NT2/D1 (cell line): ENCODE data around the gene KANK2.
"Not testable (repeated sequence)": the region's sequence is repeated elsewhere in the genome, so short reads cannot be mapped to it uniquely, and the experiment has no call there.

Source experiments
- DNase-seq: peaks from one replicate; pipeline ENCODE4 v3.0.0-alpha.2; 2011; ENCODE audit warnings: low read depth, low spot score
- H3K27me3 ChIP-seq: 2 replicates; pipeline ENCODE4 v1.6.0; 2011; ENCODE audit warnings: mild to moderate bottlenecking; ENCODE audit not compliant: insufficient read length, insufficient read depth
- H3K36me3 ChIP-seq: 2 replicates; pipeline ENCODE4 v1.6.1; 2011; ENCODE audit warnings: mild to moderate bottlenecking, low read length, mixed read lengths; ENCODE audit not compliant: insufficient read depth, insufficient read length
- H3K4me1 ChIP-seq: 2 replicates; pipeline ENCODE4 v1.5.1; 2011; ENCODE audit not compliant: insufficient read depth, insufficient read length
- H3K4me3 ChIP-seq: 2 replicates; pipeline ENCODE4 v1.5.1; 2011; ENCODE audit warnings: low read depth; ENCODE audit not compliant: insufficient read length
- H3K9ac ChIP-seq: 2 replicates; pipeline ENCODE4 v1.6.0; 2011; ENCODE audit warnings: low read depth; ENCODE audit not compliant: insufficient read length
- H3K9me3 ChIP-seq: 2 replicates; pipeline ENCODE4 v1.5.1; 2011; ENCODE audit warnings: mild to moderate bottlenecking, low read length; ENCODE audit not compliant: insufficient read depth
- SUZ12 ChIP-seq: IDR thresholded peaks from 2 replicates; pipeline ENCODE4 v1.6.1; 2011; ENCODE audit not compliant: insufficient read length, insufficient read depth; ENCODE audit errors: extremely low read depth
- YY1 ChIP-seq: IDR thresholded peaks from 2 replicates; pipeline ENCODE4 v1.6.1; 2011; ENCODE audit not compliant: insufficient read length, insufficient read depth
- ZNF274 ChIP-seq: IDR thresholded peaks from 2 replicates; pipeline ENCODE4 v1.6.1; 2011; ENCODE audit warnings: mild to moderate bottlenecking, low read depth, low read length

KANK2 gene

DNA sequence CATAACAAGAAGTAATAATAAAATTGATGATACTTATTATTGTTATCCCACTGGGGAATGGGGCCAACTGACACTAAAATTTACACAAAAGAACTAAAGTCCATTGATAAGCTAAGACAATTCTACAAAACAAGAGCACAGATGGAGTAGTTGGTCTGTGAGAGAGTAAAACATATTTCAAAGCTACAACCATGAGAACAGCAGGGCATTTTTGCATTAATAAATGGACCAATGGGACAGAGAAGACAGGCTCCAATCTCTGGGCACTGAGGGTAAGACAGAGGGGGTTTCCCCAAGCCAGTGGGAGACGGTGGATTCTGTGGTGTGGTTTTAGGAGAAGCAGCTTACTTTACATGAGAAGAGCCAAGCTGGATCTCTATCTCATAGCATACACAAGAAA, 14.4 kb downstream of the KANK2 start:
- no peak overlapping the region for H3K4me3 ChIP-seq
- no peak overlapping the region for H3K9ac ChIP-seq
- H3K27me3 ChIP-seq, result no peaks in the 10 kb centered on the region
- DNase-seq, result no peak
- no peaks in the 10 kb centered on the region for H3K9me3 ChIP-seq
- TF ChIP-seq SUZ12 (no peak), ZNF274 (no peak), YY1 (no peak)
- H3K4me1 ChIP-seq, result peaks cover 3% of the 10 kb centered on the region
- peaks cover 41% of the 10 kb centered on the region for H3K36me3 ChIP-seq

DNA sequence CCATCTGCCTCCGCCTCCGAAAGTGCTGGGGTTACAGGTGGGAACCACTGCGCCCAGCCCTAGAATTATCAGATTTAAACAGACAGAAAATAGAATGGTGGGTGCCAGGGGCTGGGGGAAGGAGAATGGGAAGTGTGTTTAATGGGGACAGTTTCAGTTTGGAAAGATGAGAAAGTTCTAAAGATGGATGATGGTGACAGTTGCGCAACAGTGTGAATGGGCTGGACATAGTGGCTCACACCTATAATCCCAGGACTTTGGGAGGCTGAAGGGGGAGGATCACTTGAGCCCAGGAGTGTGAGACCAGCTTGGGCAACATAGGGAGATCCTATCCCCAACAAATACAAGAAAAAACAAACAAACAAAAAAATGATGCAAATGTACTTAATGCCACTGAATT, 15.9 kb downstream of the KANK2 start:
- Histone ChIP-seq H3K4me1 (peaks cover 3% of the 10 kb centered on the region), H3K36me3 (peaks cover 42% of the 10 kb centered on the region)

DNA sequence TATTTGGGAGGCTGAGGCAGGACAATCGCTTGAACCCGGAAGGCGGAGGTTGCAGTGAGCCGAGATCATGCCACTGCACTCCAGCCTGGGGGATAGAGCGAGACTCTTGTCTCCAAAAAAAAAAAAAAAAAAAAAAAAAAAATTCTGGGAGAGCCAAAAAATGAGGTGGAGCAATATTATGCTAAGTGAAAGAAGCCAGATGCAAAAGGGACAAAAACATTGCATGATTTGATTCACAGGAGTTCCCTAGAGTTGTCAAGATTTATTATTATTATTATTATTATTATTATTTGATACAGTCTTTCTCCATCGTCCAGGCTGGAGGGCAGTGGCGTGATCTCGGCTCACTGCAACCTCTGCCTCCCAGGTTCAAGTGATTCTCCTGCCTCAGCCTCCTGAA, 16.4 kb downstream of the KANK2 start:
- peaks cover 47% of the 10 kb centered on the region for H3K36me3 ChIP-seq
- H3K4me1 ChIP-seq, DNase-seq, H3K4me3 ChIP-seq, H3K9me3 ChIP-seq, H3K9ac ChIP-seq, H3K27me3 ChIP-seq: not testable (repeated sequence)

More for the DNA sequence above, 15.9 kb downstream of the KANK2 start:
- DNase-seq, result no peak
- Histone ChIP-seq H3K9me3 (no peaks in the 10 kb centered on the region), H3K27me3 (no peaks in the 10 kb centered on the region), H3K4me3 (no peak overlapping the region), H3K9ac (no peak overlapping the region)
- TF ChIP-seq ZNF274 (no peak), SUZ12 (no peak), YY1 (no peak)

DNA sequence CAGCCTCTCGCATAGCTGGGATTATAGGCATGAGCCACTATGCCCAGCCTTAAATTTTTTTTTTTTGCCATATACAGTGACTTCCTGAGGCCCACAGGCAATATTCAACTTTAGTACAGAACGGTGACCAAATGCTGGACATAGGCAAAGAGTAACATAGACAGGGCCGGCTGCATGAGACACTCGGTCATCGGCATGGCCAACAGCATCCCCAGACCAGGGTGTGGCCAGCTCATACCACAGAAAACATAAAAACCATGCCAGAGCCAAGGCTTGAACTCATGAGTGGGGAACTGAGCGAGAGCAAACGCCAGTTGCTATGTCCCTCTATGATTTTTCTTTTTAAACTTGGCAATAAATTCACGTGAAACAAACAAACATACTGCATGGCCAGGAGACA, 17.0 kb downstream of the KANK2 start:
- H3K9me3 ChIP-seq, result no peaks in the 10 kb centered on the region
- no peaks in the 10 kb centered on the region for H3K27me3 ChIP-seq
- peaks cover 49% of the 10 kb centered on the region for H3K36me3 ChIP-seq
- H3K9ac ChIP-seq, result no peak overlapping the region
- TF ChIP-seq YY1, result no peak
- H3K4me3 ChIP-seq, result no peak overlapping the region
- peaks cover 3% of the 10 kb centered on the region for H3K4me1 ChIP-seq
- DNase-seq, result no peak

DNA sequence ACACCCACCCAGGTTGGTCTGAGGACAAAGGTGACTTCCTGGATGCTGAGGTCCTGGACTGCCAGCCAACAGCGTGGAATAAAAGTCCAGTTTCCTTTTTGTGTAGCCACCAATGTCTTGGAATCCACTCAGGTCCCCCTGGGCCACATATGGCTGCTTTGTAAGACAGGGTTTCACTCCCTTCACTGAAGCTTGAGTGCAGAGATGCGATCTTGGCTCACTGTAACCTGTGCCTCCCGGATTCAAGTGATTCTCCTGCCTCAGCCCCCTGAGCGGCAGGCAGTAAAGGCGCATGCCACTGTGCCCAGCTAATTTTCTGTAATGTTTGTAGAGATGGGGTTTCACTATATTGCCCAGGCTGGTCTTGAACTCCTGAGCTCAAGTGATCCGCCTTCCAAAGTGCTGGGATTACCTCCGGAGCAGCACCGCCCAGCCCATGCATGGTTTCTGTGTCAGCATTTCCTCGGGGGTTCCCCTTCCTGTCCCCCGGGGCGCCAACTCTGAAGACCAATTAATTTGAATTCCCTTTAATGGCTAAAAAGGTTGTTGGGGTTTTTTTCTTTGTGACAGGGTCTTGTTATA, 17.5 kb downstream of the KANK2 start:
- H3K9ac ChIP-seq, result peak overlapping the region; percentile 29

DNA sequence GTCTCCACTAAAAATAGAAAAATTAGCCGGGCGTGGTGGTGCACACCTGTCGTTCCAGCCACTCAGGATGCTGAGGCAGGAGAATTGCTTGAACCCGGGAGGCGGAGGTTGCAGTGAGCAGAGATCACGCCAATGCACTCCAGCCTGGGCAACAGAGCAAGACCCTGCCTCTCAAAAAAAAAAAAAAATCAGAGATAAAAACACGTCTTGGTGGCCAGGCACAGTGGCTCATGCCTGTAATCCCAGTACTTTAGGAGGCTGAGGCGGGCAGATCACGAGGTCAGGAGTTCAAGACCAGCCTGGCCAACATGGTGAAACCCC, 18.2 kb downstream of the KANK2 start:
- not testable (repeated sequence) for H3K4me3 ChIP-seq, H3K9me3 ChIP-seq, H3K4me1 ChIP-seq, H3K9ac ChIP-seq, H3K27me3 ChIP-seq, DNase-seq
- H3K36me3 ChIP-seq, result peaks cover 46% of the 10 kb centered on the region

More for the DNA sequence above, 17.5 kb downstream of the KANK2 start:
- TF ChIP-seq YY1, result no peak
- no peak for TF ChIP-seq SUZ12
- no peak for TF ChIP-seq ZNF274
- no peak overlapping the region for H3K4me3 ChIP-seq
- DNase-seq, result no peak
- no peaks in the 10 kb centered on the region for H3K9me3 ChIP-seq
- peaks cover 45% of the 10 kb centered on the region for H3K36me3 ChIP-seq
- no peaks in the 10 kb centered on the region for H3K27me3 ChIP-seq
- H3K4me1 ChIP-seq, result peaks cover 3% of the 10 kb centered on the region

DNA sequence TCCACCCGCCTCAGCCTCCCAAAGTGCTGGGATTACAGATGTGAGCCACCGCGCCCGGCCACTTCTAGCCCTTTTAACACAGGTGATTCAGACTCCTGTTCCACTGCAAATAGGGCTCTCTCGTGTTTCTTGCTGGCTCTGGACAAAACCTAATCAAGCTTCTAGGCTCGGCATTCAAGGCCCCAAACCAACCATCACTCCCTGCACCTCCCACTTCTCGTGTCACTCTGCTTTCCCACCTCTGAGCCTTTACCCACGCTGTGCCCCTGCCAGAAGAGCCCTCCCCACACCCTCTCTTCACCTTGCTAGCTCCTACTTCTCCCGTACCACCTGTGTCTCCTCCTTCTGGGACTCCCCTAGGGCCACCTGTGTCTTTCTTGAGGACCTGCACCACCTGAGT, 19.8 kb downstream of the KANK2 start:
- DNase-seq, result no peak
- H3K9ac ChIP-seq, result no peak overlapping the region
- no peaks in the 10 kb centered on the region for H3K9me3 ChIP-seq
- peaks cover 57% of the 10 kb centered on the region for H3K36me3 ChIP-seq
- no peak for TF ChIP-seq YY1
- TF ChIP-seq ZNF274, result no peak
- no peak for TF ChIP-seq SUZ12
- H3K4me1 ChIP-seq, result peaks cover 3% of the 10 kb centered on the region
- no peaks in the 10 kb centered on the region for H3K27me3 ChIP-seq
- H3K4me3 ChIP-seq, result no peak overlapping the region

DNA sequence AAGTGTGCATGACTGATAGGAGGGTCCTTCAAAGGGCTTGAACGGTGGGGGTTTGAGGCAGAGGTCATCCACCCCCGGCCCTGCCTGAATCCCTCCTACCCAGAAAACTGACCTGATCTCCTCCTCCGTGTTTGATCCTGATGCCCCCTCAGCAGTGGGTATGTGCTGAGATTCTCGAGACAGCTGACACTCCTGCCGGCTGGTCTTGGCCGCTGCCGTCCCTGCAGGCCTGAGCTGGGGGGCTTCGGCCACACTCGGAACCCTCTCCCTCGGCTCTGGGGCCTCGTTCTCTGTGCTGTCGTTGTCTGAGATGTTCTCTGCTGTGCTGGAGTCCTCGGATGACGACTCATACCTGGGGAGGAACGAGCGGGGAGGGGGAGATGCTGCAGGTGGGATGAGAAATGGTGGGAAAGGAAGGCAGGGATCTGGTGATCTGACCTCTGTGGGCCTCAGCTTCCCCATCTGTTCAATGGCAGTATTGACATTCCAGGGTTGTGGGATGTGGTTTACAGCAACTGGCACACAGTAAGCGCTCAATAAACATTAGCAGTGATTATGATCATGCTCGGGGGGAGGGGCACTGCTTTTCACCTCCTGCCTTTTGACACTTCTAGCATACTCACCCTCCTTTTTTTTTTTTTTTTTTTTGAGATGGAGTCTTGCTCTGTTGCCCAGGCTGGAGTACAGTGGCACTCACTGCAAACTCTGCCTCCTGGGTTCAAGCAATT, 20.7 kb downstream of the KANK2 start:
- H3K36me3 ChIP-seq, result peaks cover 62% of the 10 kb centered on the region

More for the DNA sequence above, 20.7 kb downstream of the KANK2 start:
- DNase-seq, result no peak
- Histone ChIP-seq H3K4me1 (peaks cover 3% of the 10 kb centered on the region), H3K27me3 (no peaks in the 10 kb centered on the region), H3K9ac (no peak overlapping the region), H3K9me3 (no peaks in the 10 kb centered on the region), H3K4me3 (no peak overlapping the region)
- TF ChIP-seq YY1 (no peak), ZNF274 (no peak), SUZ12 (no peak)
